Forelimb muscle (tissue), 1 donor: ENCODE measurements around the gene NUAK2. TPM values are rescaled to one million over a fixed set of nuclear protein-coding genes. Genes with fewer than 3 reads are reported as not detected.

ENCODE experiments used
- DNase-seq: peaks from one replicate; pipeline ENCODE4 v3.0.0-alpha.2; 2013; ENCODE audit warnings: low read depth
- polyA plus RNA-seq: library from polyadenylated mRNA; unstranded; fragments of 120-200 nt; gene quantifications from one replicate; pipeline ENCODE4 v1.2.1, GENCODE V29; 2013; ENCODE audit not compliant: insufficient read length

NUAK2 gene
- polyA plus RNA-seq, 1 donor = 0.49 TPM

- DNase-seq = no peak
Measured at GRCh38 chr1:205257735-205258134, 63.8 kb downstream of the NUAK2 start.

GRCh38 chr1:205256951-205257625 lies 64.5 kb downstream of the NUAK2 start:
- DNase-seq = no peak

- DNase-seq = peak; percentile 87
Measured at GRCh38 chr1:205255941-205256780, 65.4 kb downstream of the NUAK2 start.

Other genes with a start within 250 kb of the NUAK2 start
- gene TMEM81, start 237.3 kb downstream of the NUAK2 start, polyA plus RNA-seq = 1.9 TPM
- 9.9 TPM for gene RBBP5, start 199.8 kb downstream of the NUAK2 start, polyA plus RNA-seq
- gene DSTYK, start 110.0 kb downstream of the NUAK2 start, polyA plus RNA-seq = 7.5 TPM
- gene TMCC2, start 93.8 kb downstream of the NUAK2 start, polyA plus RNA-seq = 10.8 TPM
- gene KLHDC8A, start 35.2 kb upstream of the NUAK2 start, polyA plus RNA-seq = 0.15 TPM
- gene LEMD1, start 100.3 kb upstream of the NUAK2 start, polyA plus RNA-seq = not detected
- not detected for gene BLACAT1, start 134.3 kb upstream of the NUAK2 start, polyA plus RNA-seq
- gene CDK18, start 182.9 kb upstream of the NUAK2 start, polyA plus RNA-seq = 8.1 TPM